ENCODE results near the gene COL5A3. TPM values are rescaled to one million over a fixed set of nuclear protein-coding genes. Genes with fewer than 3 reads are reported as not detected.
A peak's percentile ranks its signal among the peaks of the same experiment; 100 is the strongest.

Gene COL5A3
- total and polyA plus RNA-seq, 2 of the 13 experiments (the other 11 are each of a cell fraction or from before 2014, with no cell fraction given), result 0.02 TPM; not detected in 1

DNA sequence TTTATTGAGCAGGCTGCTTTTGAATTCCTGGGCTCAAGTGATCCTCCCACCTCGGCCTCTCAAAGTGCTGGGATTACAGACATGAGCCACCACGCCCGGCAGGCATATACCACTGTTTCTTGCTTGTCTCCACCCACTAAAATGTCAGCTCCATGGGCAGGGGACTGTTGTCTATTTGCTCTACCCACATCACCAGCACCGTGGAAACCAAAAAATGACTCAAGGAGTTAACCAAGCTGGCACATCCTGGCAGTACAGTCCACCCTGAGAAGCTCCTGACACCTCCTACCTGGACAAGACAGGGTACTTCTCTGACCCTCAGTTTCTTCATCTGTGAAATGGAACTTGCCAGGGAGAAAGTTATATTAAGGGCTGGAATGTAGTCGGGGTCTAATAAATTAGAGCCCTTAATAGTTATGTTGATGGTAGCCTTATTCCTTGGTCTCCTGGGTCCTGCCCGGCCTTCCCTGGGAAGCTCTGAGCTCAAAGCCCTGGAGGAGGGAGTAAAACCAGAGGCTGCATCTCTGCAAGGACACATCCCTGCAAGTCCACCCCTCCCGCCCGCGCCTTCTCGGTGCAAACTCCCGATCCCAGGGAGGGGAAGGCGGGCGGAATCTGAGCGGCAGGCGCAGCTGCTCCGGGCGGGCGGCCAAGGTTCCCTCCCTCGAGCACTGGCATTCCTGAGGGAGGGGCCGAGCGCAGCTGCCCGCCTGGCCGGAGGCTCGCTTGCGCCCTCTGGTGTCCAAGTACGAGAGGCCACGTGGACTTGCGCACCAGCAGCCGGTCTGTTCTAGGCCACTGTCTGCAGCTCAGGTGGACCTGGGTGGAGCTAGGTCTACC lies 17.1 kb upstream of the COL5A3 start (continued):
- TF ChIP-seq, protein P1, sequence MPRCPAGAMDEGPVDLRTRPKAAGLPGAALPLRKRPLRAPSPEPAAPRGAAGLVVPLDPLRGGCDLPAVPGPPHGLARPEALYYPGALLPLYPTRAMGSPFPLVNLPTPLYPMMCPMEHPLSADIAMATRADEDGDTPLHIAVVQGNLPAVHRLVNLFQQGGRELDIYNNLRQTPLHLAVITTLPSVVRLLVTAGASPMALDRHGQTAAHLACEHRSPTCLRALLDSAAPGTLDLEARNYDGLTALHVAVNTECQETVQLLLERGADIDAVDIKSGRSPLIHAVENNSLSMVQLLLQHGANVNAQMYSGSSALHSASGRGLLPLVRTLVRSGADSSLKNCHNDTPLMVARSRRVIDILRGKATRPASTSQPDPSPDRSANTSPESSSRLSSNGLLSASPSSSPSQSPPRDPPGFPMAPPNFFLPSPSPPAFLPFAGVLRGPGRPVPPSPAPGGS (CRISPR knock-in tag; IDR thresholded peaks at IDR 0.05), result peak; percentile 30; the same call in 1 of the 2 replicates
- peak; percentile 65; the same call in 1 of the 2 replicates for TF ChIP-seq ZNF576 (CRISPR knock-in tag; IDR thresholded peaks at IDR 0.05)
- 0 out of 2 replicates have a peak, but pooled peaks have one; percentile 47 for TF ChIP-seq RNF2 (conservative IDR thresholded peaks at IDR 0.05; ENCODE audit: low read depth)
- no peak for TF ChIP-seq TRIM24 (CRISPR knock-in tag; IDR thresholded peaks at IDR 0.05)
- TF ChIP-seq ZNF44 (CRISPR knock-in tag; IDR thresholded peaks at IDR 0.05), result no peak
- no peak for TF ChIP-seq NCOA1 (CRISPR knock-in tag; IDR thresholded peaks at IDR 0.05)
- TF ChIP-seq NAIF1 (CRISPR knock-in tag; IDR thresholded peaks at IDR 0.05; ENCODE audit: borderline replicate concordance), result 0 out of 2 replicates have a peak, but pooled peaks have one; percentile 22
- no peak for TF ChIP-seq NONO (IDR thresholded peaks at IDR 0.05)
- TF ChIP-seq NONO (CRISPR knock-in tag; conservative IDR thresholded peaks at IDR 0.05), result peak; percentile 81; the same call in 1 of the 2 replicates
- peak; percentile 91 for TF ChIP-seq ZNF768 (CRISPR knock-in tag; IDR thresholded peaks at IDR 0.05)
- TF ChIP-seq PITX1 (CRISPR knock-in tag; IDR thresholded peaks at IDR 0.05), result peak; percentile 77
- TF ChIP-seq ZNF274 (CRISPR knock-in tag; IDR thresholded peaks at IDR 0.05), result peak; percentile 45; the same call in 1 of the 2 replicates
- no peak for TF ChIP-seq KAT7 (CRISPR knock-in tag; IDR thresholded peaks at IDR 0.05; ENCODE audit: borderline replicate concordance)
- TF ChIP-seq, protein P2, sequence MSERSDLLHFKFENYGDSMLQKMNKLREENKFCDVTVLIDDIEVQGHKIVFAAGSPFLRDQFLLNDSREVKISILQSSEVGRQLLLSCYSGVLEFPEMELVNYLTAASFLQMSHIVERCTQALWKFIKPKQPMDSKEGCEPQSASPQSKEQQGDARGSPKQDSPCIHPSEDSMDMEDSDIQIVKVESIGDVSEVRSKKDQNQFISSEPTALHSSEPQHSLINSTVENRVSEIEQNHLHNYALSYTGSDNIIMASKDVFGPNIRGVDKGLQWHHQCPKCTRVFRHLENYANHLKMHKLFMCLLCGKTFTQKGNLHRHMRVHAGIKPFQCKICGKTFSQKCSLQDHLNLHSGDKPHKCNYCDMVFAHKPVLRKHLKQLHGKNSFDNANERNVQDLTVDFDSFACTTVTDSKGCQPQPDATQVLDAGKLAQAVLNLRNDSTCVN (CRISPR knock-in tag; IDR thresholded peaks at IDR 0.05; ENCODE audit: borderline replicate concordance), result peak; percentile 68
- TF ChIP-seq NR2F2 (IDR thresholded peaks at IDR 0.05; ENCODE audit: borderline replicate concordance, low read depth), result no peak
- TF ChIP-seq ZNF382 (CRISPR knock-in tag; IDR thresholded peaks at IDR 0.05; ENCODE audit: borderline replicate concordance), result no peak
- TF ChIP-seq, protein P3, sequence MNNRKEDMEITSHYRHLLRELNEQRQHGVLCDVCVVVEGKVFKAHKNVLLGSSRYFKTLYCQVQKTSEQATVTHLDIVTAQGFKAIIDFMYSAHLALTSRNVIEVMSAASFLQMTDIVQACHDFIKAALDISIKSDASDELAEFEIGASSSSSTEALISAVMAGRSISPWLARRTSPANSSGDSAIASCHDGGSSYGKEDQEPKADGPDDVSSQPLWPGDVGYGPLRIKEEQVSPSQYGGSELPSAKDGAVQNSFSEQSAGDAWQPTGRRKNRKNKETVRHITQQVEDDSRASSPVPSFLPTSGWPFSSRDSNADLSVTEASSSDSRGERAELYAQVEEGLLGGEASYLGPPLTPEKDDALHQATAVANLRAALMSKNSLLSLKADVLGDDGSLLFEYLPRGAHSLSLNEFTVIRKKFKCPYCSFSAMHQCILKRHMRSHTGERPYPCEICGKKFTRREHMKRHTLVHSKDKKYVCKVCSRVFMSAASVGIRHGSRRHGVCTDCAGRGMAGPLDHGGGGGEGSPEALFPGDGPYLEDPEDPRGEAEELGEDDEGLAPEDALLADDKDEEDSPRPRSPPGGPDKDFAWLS (CRISPR knock-in tag; IDR thresholded peaks at IDR 0.05; ENCODE audit: borderline replicate concordance), result no peak
- TF ChIP-seq PPARG (CRISPR knock-in tag; conservative IDR thresholded peaks at IDR 0.05), result peak; percentile 50; the same call in 1 of the 2 replicates
- TF ChIP-seq, protein P4, sequence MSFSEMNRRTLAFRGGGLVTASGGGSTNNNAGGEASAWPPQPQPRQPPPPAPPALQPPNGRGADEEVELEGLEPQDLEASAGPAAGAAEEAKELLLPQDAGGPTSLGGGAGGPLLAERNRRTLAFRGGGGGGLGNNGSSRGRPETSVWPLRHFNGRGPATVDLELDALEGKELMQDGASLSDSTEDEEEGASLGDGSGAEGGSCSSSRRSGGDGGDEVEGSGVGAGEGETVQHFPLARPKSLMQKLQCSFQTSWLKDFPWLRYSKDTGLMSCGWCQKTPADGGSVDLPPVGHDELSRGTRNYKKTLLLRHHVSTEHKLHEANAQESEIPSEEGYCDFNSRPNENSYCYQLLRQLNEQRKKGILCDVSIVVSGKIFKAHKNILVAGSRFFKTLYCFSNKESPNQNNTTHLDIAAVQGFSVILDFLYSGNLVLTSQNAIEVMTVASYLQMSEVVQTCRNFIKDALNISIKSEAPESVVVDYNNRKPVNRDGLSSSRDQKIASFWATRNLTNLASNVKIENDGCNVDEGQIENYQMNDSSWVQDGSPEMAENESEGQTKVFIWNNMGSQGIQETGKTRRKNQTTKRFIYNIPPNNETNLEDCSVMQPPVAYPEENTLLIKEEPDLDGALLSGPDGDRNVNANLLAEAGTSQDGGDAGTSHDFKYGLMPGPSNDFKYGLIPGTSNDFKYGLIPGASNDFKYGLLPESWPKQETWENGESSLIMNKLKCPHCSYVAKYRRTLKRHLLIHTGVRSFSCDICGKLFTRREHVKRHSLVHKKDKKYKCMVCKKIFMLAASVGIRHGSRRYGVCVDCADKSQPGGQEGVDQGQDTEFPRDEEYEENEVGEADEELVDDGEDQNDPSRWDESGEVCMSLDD (CRISPR knock-in tag; IDR thresholded peaks at IDR 0.05; ENCODE audit: borderline replicate concordance), result no peak
- peak; percentile 78 for TF ChIP-seq REPIN1 (CRISPR knock-in tag; IDR thresholded peaks at IDR 0.05; ENCODE audit: borderline replicate concordance, low read depth)
- peak; percentile 82 for TF ChIP-seq ARNTL (CRISPR knock-in tag; IDR thresholded peaks at IDR 0.05)
- peak; percentile 86 for TF ChIP-seq IRF2 (CRISPR knock-in tag; IDR thresholded peaks at IDR 0.05)
- peak; percentile 59; the same call in 1 of the 2 replicates for TF ChIP-seq KMT2A (CRISPR knock-in tag; IDR thresholded peaks at IDR 0.05)
